HG03060 (cell line): ENCODE results near the gene ACSL1.
A peak's percentile ranks its signal among the peaks of the same experiment; 100 is the strongest.
"Not testable (repeated sequence)": the region's sequence is repeated elsewhere in the genome, so short reads cannot be mapped to it uniquely, and the experiment has no call there.

Source experiments
- ATAC-seq: cut with Tn5 transposase; IDR thresholded peaks from one replicate; pipeline ENCODE4 v1.9.1; 2021; ENCODE audit warnings: low read depth, moderate number of reproducible peaks; ENCODE audit not compliant: unreplicated experiment

The ACSL1 gene

DNA sequence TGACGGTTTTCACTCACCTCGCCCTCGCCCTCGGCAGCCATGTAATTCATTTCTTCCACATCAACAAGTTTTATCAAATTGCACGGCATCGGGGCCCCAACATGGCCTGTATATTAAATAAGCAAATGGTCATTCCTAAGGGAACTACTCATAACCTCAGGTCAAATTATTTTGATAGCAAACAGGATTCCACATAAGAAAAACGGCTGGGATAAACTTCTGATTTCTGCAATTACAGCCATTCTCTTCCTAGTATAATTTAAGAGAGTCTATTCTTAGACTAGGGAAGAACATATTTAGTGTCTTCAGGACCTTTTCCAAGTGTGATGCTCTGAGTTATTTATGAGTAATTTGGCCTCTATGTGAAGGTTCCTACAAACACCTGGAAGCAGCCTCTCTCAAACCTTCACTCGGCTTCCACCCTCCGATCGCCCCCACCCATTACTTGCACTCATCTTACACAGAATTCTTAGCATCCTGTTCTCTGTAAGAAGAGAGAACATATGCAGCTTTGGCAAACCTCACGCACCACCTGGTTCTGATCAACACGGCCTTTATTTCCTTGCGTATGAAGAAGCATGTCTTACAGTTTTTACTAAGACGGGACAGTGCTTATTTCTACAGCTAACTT is 62.5 kb downstream of the ACSL1 start:
- ATAC-seq, result no peak

DNA sequence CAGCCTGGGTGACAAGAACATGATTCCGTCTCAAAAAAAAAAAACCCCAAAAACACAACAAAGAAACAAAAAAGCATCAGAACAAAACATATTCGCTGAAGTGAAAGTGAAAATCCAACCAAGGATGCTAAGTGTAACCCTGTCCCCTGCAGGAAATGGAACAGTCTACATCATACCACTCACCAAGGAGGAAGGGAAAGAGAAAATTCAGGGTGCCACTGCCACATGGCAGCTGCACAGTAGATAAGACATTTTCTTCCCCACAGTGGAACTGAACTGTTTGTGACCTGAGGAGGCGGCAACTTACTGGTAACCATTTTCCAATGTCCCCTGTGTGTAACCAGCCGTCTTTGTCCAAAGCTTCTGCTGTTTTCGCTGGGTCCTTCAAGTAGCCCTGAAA is 63.7 kb downstream of the ACSL1 start:
- peak; percentile 57 for ATAC-seq

DNA sequence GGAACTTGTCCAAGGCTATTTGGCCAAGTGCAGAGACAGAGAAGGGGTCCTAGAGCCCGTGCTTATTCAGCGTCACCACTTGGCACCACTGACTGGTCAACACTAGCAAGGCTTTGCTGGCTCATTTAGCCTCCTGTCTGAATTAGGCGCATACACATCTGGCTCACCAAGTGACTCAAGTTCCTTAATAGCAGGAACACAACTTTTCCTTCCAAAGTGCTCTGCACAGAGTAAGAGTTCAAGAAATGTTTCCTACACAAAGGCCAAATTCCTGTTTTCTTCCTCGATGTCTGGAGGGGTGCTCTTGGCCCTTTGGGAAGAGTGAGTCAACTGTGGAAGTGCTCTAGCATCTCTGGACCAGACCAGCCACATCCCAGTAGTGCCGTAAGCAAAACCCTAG is 65.1 kb downstream of the ACSL1 start:
- ATAC-seq, result no peak

DNA sequence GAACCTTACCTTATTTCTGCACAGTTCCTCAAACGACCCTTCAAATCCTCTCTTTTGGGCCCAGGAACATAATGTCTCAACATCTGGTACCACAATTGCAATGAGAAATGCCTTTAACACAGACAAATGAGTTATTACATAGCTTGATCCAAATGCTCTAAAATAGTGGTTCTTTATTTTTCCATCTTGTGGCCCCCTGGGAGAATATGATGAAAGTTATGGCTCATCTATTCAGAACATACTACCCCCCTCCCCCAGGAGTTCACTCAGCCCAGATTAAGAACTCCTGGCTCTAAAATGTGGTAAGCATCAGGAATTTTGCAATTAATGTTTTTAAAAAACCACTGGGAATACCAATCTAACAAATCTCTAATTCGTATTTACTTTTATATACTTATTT is 68.0 kb downstream of the ACSL1 start:
- ATAC-seq, result no peak

DNA sequence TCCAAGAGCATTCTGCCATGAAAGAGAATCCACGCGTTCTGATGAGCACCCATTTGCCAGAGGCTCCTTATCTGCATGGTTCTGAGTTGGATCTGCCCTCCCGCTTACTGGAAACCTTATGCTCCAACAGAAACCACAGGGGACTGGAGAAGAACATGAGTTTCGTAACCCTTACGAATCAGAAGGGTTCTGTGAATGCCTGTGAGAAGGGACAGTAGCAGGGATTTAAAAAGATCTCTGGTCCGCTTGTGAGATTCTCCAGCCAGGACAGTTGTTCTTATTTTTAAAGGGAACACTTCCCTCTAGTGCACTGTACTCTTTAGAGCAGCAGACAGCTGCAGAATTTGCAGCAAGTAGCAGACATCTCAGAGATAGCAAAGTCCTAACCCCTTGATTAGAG is 69.4 kb downstream of the ACSL1 start:
- no peak for ATAC-seq

DNA sequence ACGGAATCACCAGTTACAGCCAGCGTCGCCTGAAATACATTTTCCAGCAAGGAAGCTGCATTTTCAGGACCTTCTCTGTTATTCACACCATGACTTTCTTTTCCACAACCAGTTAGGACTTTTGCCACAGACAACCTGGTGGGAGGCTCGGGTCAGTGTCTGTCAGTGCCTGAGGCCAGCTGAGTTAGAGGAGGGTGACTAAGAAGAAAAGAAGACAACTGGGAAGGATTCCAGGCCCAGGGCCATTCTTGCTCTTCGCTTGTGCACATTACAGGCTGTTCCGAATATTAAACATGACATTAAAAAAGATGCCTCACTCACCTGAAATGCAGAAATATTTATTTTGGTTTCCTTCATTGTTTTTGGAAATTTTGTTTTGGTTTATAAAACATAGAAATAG is 70.5 kb downstream of the ACSL1 start:
- ATAC-seq, result no peak

DNA sequence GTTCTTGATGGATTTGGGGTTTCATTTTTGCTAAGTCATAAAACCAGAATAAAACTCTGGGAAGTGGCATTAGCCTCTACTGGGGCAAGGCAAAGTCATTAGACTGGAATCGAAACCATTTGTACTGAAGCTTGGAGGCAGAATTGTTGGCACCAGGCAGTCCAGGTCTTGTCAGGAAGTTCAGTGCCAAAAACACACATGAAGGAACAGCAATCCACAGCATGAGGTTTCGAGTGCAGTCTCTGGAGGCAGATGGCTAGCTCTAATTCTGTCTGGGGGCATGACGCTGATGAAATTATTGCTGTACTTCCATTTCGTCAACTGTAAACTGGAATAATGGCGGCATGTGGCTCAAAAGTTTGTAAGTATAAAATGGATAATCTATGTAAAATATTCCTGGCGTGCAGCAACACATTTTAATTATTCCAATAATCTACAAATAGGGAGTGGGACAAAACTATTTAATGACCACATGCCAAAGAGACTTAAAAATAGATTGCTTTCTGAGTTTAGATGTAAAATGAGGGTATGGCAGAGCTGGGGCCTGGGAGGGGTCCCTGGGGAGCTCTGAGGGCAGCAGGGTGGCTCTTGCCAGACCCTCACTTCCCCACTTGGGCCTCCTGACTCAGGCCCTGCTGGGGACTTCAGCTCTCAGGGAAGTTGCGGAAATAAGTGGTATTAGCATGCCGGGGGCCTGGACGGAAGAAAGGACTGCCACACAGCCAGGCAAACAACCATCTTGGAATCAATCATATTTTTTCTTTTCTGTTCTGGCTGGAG is 73.1 kb downstream of the ACSL1 start:
- no peak for ATAC-seq

DNA sequence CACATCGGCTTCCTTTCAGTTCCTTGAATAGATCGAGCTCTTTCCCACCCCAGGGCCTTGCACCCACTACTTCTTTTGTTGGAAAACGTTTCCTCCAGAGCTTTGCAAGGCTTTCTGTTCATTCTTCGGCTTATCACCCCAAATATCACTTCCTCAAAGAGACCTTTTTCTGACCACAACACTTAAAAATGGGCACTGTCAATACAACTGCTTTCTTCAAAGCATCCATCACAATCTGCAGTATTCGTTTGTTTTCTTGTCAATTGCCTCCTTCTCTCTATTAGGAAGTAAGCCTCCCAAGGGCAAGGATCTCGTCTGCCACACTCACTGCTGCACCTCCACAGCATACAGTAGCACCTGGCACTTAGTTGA is 74.2 kb downstream of the ACSL1 start:
- no peak for ATAC-seq

DNA sequence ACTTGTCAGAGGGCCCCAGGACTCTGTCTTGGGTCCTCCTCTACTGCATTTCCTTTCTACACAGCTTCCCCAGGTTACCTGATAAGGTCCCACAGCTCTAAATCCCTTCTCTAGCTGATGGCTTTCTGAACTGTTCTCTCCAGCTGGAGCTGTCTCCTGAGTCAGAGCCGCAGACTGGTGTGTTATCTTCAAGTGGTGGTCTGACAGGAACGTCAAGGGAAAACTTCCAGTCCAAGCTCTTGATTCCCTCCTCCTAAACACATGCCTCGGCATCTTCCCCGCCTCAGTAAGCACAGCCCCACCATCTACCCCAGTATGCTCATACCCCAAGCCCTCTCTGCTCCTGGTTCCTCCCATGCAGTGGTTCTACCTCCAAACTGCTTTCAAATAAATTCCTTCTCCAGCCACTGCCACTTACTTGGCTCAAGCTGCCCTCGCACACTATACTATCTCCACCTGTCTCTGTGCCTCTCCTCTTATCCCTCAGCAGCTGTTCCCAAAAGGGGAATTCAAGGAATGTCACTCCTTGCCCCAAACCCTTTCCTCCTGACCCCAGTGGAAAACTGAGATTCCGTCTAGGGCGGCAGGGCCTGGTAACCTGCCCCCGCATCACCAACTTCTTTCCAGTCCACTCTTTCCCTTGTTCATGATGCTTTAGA is 74.7 kb downstream of the ACSL1 start:
- ATAC-seq, result no peak

DNA sequence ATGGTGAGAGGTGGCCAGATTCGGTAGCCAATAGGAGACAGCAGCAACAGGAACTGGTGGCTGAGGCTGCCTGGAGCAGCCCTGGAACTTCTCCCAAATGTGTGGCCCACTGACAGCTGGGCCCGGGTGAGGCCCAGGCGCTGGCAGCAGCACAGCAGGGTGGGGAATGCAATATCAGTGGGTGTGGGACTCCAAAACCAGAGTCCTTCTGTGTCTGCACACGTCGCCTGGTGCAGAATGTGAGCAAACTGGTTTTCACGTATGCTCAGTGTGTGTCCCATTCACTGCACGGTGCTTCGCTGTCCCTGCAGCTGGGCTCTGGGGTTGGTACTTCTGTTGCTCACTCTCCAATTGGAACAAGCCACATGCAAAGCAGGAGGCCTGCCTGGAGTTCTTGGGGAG is 77.5 kb downstream of the ACSL1 start:
- no peak for ATAC-seq

DNA sequence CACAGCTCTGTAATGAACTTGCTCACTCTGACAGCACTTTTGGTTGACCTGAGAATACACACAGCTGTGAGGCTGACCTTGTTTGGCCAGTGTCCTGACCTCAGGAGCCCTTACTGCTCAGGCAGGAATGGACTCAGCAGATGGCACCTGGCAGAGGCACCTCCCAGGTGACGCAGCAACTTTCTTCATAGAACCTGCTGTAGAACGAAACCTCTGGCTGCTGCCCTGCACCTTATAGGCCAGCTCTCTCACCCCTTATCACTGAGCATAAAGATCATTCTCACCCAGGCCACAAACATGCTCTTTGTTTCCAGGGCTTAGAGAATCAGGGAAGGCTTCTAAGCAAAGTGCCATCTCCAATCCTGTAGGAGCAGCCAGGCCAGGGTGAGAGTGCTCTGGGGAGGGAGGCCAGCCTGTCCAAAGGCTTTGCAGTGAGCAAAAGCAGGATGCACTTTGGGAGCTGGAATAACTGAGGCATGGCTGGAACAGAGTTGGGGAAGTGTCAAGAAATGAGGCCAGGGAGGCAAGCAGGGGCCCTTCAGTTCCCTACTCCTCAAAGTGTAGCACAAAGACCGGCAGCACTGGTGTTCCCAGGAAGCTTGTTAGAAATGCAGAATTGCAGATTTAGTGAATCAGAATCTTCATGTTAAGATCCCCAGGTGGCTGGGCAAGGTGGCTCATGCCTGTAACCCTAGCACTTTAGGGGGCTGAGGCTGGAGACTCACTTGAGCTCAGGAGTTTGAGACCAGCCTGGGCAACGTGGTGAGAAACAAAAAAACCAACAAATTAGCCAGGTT is 78.5 kb downstream of the ACSL1 start:
- no peak for ATAC-seq

DNA sequence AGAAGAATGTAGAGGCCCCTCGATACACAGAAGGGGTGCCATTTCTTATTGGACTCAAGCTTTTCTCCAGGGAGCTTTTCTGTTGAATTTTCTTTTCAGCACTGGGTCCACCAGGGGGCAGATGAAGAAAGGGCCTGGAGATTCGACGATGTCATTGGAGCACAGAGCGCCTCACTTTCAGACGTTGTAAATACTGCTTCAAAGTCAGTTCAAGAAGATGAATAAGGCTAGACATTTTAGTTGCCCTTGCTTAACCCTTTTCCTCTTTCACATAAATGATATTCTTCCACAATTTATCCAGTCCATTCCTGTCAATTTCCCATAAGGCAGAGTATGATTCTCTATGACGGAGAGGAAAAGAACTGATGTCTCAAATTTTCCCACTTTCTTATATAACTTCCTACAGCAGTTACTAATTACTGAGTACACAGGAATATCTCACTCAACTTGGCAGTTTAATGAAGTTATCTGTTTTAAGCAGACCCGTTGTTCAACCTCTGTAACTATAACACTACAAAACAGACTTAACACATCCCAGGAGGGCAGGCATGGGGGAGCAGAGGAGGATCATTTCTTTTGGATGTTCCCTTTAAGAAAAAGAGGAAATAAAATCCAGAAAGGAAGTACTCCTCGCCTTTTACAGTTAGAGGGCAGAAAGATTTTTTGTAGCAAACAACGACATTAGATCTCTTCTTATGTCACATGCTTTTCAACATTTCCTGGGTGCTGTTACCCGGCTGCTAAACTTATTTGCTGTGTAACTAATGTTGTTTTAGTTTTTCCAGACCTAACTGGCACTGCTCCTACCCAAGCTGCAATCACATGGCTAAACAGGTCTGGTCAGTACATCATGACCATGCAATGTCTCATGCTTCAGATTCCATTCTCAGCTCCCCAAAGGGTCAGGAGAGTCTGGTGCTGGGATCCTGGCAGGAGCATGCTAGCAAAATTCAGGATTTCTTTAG is 79.7 kb downstream of the ACSL1 start:
- ATAC-seq, result no peak

DNA sequence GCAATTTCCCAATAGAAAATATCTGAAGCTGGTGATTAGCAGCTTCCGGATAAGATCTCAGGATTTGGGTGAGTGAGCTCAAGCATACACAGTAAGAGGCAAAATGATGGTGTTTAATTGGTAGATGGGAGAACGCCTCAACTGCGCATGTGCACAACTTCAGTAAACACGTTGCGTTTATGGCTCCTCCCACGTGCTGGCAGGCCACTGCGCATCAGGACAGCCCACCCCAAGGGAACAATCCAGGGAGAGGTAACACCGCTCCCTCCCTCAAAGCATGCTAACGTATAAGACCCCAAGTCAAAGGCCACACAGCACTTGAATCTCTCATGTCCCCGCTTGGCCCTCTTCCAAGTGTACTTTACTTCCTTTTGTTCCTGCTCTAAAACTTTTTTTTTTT is 81.5 kb downstream of the ACSL1 start:
- ATAC-seq, result no peak

DNA sequence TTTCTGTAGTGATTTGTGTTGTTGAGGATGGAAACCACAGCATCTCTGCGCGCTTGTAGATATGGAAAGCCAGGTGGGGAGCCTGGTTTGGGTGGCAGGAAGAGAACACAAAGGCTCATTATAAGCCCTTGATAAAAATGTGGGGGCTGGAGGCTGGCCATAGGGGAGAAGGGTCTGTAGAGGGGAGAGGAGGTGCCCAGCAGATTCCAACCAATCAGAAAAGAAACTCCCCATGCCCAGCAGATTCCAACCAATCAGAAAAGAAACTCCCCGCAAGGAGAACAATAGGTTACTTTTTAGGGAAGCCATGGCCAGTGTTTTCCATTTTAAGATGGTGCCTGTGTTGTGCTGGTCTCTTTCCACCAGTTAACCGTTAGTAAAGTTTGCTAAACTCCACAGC is 82.1 kb downstream of the ACSL1 start:
- ATAC-seq, result no peak

DNA sequence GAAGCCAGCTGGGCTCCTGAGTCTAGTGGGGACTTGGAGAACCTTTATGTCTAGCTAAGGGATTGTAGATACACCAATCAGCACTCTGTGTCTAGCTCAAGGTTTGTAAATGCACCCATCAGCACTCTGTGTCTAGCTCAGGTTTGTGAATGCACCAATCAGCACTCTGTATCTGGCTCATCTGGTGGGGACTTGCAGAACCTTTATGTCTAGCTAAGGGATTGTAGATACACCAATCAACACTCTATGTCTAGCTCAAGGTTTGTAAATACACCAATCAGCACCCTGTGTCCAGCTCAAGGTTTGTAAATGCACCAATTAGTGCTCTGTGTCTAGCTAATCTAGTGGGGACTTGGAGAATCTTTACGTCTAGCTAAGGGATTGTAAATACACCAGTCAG is 84.1 kb downstream of the ACSL1 start:
- ATAC-seq, result not testable (repeated sequence)

DNA sequence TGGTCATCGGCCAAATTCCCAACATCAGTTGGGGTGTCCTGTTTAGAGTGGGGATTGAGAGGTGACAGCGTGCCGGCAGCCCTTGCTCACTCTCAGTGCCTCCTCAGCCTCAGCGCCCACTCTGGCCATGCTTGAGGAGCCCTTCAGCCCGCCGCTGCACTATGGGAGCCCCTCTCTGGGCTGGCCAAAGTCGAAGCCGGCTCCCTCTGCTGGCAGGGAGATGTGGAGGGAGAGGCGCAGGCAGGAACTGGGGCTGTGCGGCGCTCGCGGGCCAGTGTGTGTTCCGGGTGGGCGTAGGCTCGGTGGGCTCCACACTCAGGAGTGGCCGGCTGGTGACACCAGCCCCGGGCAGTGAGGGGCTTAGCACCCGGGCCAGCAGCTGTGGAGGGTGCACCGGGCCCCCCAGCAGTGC is 84.8 kb downstream of the ACSL1 start:
- ATAC-seq, result no peak

DNA sequence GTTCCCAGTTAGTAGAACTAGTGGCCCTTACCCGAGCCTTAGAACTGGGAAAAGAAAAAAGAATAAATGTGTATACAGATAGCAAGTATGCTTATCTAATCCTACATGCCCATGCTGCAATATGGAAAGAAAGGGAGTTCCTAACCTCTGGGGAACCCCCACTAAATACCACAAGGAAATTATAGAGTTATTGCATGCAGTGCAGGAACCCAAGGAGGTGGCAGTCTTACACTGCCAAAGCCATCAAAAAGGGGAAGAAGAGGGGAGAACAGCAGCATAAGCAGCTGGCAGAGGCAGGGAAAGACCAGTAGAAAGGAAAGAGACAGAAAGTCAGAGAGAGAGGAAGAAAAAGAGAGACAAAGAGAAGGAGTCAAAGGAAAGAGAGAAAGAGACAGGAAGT is 86.2 kb downstream of the ACSL1 start:
- ATAC-seq, result not testable (repeated sequence)

DNA sequence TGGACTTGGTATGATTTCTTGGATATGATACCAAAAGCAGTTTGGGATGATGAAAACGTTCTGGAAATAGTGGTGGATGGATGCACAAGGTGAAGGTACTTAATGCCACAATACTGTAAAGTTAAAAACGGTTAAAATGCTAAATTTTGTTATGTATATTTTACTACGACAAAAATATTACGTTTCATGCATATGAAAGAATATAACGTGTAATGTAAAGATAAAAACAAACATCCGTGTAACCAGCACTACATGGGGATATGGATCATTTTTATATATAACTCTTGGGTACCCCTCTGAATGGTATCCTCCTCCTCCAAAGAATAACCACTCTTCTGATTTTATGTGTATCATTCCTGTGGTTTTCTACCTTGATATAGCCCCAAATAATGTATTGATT is 91.0 kb downstream of the ACSL1 start:
- no peak for ATAC-seq

DNA sequence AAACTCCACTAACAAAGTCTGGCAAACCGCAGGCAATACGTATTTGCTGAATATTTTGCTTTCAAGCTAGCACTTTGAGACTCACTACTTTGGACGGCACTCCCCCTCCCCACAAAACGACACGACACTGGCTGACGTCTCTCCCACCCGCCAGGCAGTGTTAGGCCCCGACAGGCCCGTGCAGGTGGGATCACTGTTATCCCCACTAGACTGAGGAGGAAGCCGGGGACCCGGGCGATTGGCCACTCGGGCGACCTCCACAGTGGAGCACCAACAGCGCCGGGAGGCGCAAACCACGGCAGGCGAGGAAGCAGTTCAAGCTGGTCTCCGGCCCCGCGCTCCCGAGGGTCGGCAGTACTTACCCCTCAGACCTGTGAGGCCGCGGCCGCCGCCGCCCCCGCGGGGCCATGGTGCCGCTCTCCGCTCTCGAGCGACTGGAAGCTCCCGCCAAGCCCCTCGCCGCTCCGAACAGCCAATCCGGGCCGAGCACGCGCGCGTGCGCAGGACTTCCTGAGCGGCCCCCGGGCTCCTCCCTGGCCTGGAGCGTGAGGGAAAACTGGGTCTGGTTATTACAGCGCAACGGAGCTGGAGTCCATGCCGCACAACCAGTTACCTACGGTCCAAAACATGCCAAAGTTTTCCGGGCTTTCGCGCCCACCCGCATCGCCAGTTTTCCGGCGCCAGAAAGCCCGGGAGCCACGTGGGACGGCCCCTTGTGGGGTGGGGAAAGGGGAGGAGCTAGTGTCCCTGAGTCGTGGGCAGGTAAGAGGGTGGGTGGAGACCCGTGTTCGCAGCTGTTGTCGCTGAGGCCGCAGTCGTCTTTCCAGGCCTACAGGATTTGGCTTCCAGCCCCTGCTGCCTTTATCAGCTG is 91.9 kb downstream of the ACSL1 start, which contains the start of gene CENPU:
Gene CENPU, minus strand, starts transcription at position 443 of the 871 bp plus-strand sequence. Its CDS starts 34 bp downstream, at position 409.
- ATAC-seq, result peak; percentile 90
